ENCODE results near the gene MRPL30. TPM values are rescaled to one million over a fixed set of nuclear protein-coding genes. Genes with fewer than 3 reads are reported as not detected.
A peak's percentile ranks its signal among the peaks of the same experiment; 100 is the strongest.

Gene MRPL30
- total RNA-seq, 2 experiments from 2014 or later = 30.0 to 34.2 TPM

- ChIA-PET POLR2A (interaction anchor here (0.6 to 2.3 kb wide), 10 partner anchors 9 to 532 kb away, joined by 3 to 16 read pairs (median 4); partner anchors contain the start of genes C2orf15, MITD1 and MRPL30), CTCF (interaction anchor here (0.8 to 2.2 kb wide), 6 partner anchors 12 to 586 kb away, joined by 3 to 9 read pairs (median 6); partner anchors contain the start of genes C2orf15, EIF5B, MITD1 and MRPL30)
- no peaks in the 10 kb centered on the region for H3K9me3 Mint-ChIP-seq
- peaks cover 42% of the 10 kb centered on the region for H3K4me1 Mint-ChIP-seq (ENCODE audit: low read depth)
- H3K27ac Mint-ChIP-seq = peak within 1 kb of the TSS; percentile 86
- no peak within 1 kb of the TSS for H3K4me3 Mint-ChIP-seq
- ATAC-seq = peak; percentile 97
- no peak for TF ChIP-seq CTCF (IDR thresholded peaks at IDR 0.05)
- peaks cover 6% of the 10 kb centered on the region for H3K36me3 Mint-ChIP-seq (ENCODE audit: low read depth)
- intact Hi-C loops (cut with micrococcal nuclease) = loop anchor here (10.0 kb wide), 1 partner anchor 180 kb away; the partner anchor contains the start of genes EIF5B and TXNDC9
- no peaks in the 10 kb centered on the region for H3K27me3 Mint-ChIP-seq
- peak; percentile 96 for DNase-seq
Observed at GRCh38 chr2:99154643-99155536, 26.1 kb upstream of the MRPL30 start, which contains the start of the genes LIPT1 and TSGA10. Gene LIPT1 (plus strand): TSS chr2:99154967. CDS start chr2:99161958, 6,991 bp downstream. Gene TSGA10 (minus strand): TSS chr2:99154942. CDS start chr2:99109439, 45,503 bp downstream.

GRCh38 chr2:99156891-99157290, 24.1 kb upstream of the MRPL30 start:
- no peak for ATAC-seq
- ChIA-PET POLR2A (interaction anchor here (0.6 to 1.1 kb wide), 2 partner anchors 16 to 31 kb away, joined by 3 to 5 read pairs; no protein-coding TSS in a partner anchor), CTCF (interaction anchor here (1.3 to 2.0 kb wide), 2 partner anchors 23 to 334 kb away, joined by 3 to 8 read pairs; no protein-coding TSS in a partner anchor)
- no peak for DNase-seq
- no peaks in the 10 kb centered on the region for H3K9me3 Mint-ChIP-seq
- no peaks in the 10 kb centered on the region for H3K27me3 Mint-ChIP-seq
- H3K4me1 Mint-ChIP-seq (ENCODE audit: low read depth) = peaks cover 38% of the 10 kb centered on the region
- H3K36me3 Mint-ChIP-seq (ENCODE audit: low read depth) = peaks cover 12% of the 10 kb centered on the region
- intact Hi-C loops (cut with micrococcal nuclease) = loop anchor here (10.0 kb wide), 1 partner anchor 178 kb away; the partner anchor contains the start of genes EIF5B and TXNDC9
- no peak overlapping the region for H3K4me3 Mint-ChIP-seq
- no peak for TF ChIP-seq CTCF (IDR thresholded peaks at IDR 0.05)
- peak overlapping the region; percentile 18 for H3K27ac Mint-ChIP-seq

DNA sequence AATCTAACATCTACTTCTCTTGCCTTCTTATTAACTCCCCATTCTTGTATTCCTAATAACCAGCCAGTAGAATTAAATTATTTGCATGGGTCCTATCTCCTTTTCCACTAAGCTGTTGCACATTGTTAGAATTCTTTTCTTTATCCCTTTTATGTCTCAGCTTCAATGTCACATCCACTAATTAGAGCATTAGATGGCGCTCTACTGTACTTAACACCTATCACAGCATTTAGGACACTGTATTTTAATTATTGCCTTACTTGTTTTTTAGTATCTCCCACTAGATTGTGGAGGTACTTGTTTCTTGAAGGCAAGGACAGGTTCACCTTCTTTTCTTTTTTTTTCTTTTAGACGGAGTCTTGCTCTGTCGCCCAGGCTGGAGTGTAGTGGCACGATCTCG, 22.4 kb upstream of the MRPL30 start:
- ChIA-PET POLR2A (interaction anchor here (1.2 to 2.1 kb wide), 2 partner anchors 11 to 22 kb away, joined by 4 to 9 read pairs; partner anchors contain the start of genes MITD1 and MRPL30), CTCF (interaction anchor here (1.0 to 2.0 kb wide), 4 partner anchors 17 to 440 kb away, joined by 3 to 8 read pairs (median 6); partner anchors contain the start of gene C2orf15)
- no peaks in the 10 kb centered on the region for H3K27me3 Mint-ChIP-seq
- peak; percentile 14 for TF ChIP-seq CTCF (IDR thresholded peaks at IDR 0.05)
- no peak overlapping the region for H3K4me3 Mint-ChIP-seq
- H3K9me3 Mint-ChIP-seq = no peaks in the 10 kb centered on the region
- DNase-seq (no peak), ATAC-seq (no peak)
- peaks cover 13% of the 10 kb centered on the region for H3K36me3 Mint-ChIP-seq (ENCODE audit: low read depth)
- peak overlapping the region; percentile 27 for H3K27ac Mint-ChIP-seq
- intact Hi-C loops (cut with micrococcal nuclease) = loop anchor here (10.0 kb wide), 1 partner anchor 176 kb away; the partner anchor contains the start of genes EIF5B and TXNDC9
- H3K4me1 Mint-ChIP-seq (ENCODE audit: low read depth) = peaks cover 37% of the 10 kb centered on the region

- Mint-ChIP-seq H3K4me3 (no peak overlapping the region), H3K27me3 (no peaks in the 10 kb centered on the region)
Observed at GRCh38 chr2:99159594-99159993, 21.4 kb upstream of the MRPL30 start.

More at GRCh38 chr2:99159594-99159993, 21.4 kb upstream of the MRPL30 start:
- Mint-ChIP-seq H3K27ac (no peak overlapping the region), H3K36me3 (ENCODE audit: low read depth) (peaks cover 15% of the 10 kb centered on the region), H3K4me1 (ENCODE audit: low read depth) (peaks cover 27% of the 10 kb centered on the region), H3K9me3 (no peaks in the 10 kb centered on the region)
- ChIA-PET POLR2A (interaction anchor here (0.6 to 2.1 kb wide), 2 partner anchors 21 to 766 kb away, joined by 3 to 9 read pairs; partner anchors contain the start of genes MITD1 and MRPL30), CTCF (no interaction called here)
- no peak for ATAC-seq
- no peak for DNase-seq
- intact Hi-C loops (cut with micrococcal nuclease) = loop anchor here (10.0 kb wide), 1 partner anchor 175 kb away; the partner anchor contains the start of genes EIF5B and TXNDC9
- no peak for TF ChIP-seq CTCF (IDR thresholded peaks at IDR 0.05)

Measured in activated CD8-positive, alpha-beta T cell treated with anti-CD3 and anti-CD28 coated beads for 36 hours (primary cell).